ENCODE results near the gene LHX6. TPM values are rescaled to one million over a fixed set of nuclear protein-coding genes. Genes with fewer than 3 reads are reported as not detected.

The LHX6 gene
- total RNA-seq, 4 donors from 2014 or later: 0.53 to 4.6 (median 0.95) TPM; not detected in 1

DNA sequence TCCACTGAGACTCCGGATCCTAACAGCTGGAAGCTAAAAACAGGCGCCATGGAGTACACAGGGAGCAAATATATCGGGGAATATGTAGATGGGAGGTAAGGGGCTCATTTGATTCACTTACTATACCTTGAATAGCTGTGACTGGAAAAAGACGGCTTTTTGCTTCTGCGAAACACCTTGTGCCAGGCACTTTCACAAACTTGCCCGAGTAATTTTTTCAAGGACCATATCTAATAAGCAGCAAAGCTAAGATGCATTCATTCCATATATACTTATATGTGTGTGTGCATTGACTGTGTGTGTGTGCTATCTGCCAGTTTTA lies 68.9 kb downstream of the LHX6 start:
- no peaks in the 10 kb centered on the region for H3K36me3 ChIP-seq
- 25 to 30% methylated on average over 5 to 6 of the region's 6 CpGs for WGBS, 2 donors
- H3K27ac ChIP-seq: no peak overlapping the region
- no peaks in the 10 kb centered on the region for H3K9me3 ChIP-seq
- intact Hi-C loops (cut with DNase I): no loop called here
- H3K4me3 ChIP-seq: peak overlapping the region; percentile 86 to 96 (median 90)
- no peaks in the 10 kb centered on the region for H3K27me3 ChIP-seq
- H3K4me1 ChIP-seq: peaks cover 0 to 43% (median 28%) of the 10 kb centered on the region in 3 donors
- DNase-seq: no peak
- TF ChIP-seq CTCF (IDR thresholded peaks at IDR 0.05) (no peak), POLR2A (IDR thresholded peaks at IDR 0.05) (no peak)

GRCh38 chr9:122159026-122159924 lies 69.5 kb downstream of the LHX6 start, which contains the start of the genes MORN5 and NDUFA8:
TSS of gene MORN5 (plus strand) at chr9:122159908. CDS start at chr9:122159973, 65 bp downstream.
TSS of gene NDUFA8 (minus strand) at chr9:122159779. CDS start at chr9:122159677, 102 bp downstream.
- 1 to 2% methylated on average over 33 to 35 of the region's 56 CpGs for WGBS, 2 donors

DNA sequence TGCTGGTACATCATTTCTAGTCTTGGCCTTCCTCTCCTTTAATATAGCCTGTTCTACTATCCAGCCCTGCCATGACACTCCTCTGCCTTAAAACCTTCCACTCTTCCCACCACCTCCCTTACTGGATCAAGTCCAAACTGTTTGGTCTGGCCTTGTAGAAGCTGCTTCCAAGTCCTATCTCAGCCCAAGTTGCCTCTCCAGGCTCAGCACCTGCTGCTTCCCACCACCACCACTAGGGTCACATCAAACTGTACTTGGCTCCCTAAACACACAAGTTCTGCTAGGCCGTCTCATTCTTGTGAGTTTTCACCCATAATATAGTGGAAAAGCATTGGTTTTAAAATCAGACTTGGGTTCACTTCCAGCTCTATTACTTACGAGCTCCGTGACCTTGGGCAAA lies 70.6 kb downstream of the LHX6 start:
- peaks cover 0 to 48% (median 28%) of the 10 kb centered on the region in 3 donors for H3K4me1 ChIP-seq
- H3K9me3 ChIP-seq: no peaks in the 10 kb centered on the region
- no peak for DNase-seq
- no peaks in the 10 kb centered on the region for H3K27me3 ChIP-seq
- H3K36me3 ChIP-seq: no peaks in the 10 kb centered on the region
- 79 to 82% methylated on average over 3 of the region's 3 CpGs for WGBS, 2 donors
- TF ChIP-seq CTCF (IDR thresholded peaks at IDR 0.05) (peak in 5 of 6 experiments; percentile 17 to 55 (median 40)), POLR2A (IDR thresholded peaks at IDR 0.05) (no peak)
- H3K4me3 ChIP-seq: no peak overlapping the region
- intact Hi-C loops (cut with DNase I): no loop called here
- H3K27ac ChIP-seq: no peak overlapping the region

More at GRCh38 chr9:122159026-122159924, 69.5 kb downstream of the LHX6 start, which contains the start of the genes MORN5 and NDUFA8:
- Histone ChIP-seq H3K9me3 (no peaks in the 10 kb centered on the region), H3K36me3 (no peaks in the 10 kb centered on the region), H3K4me3 (peak within 1 kb of the TSS; percentile 86 to 96 (median 90)), H3K27ac (peak within 1 kb of the TSS; percentile 90 to 95 (median 92)), H3K27me3 (no peaks in the 10 kb centered on the region), H3K4me1 (peaks cover 0 to 46% (median 28%) of the 10 kb centered on the region in 3 donors)
- intact Hi-C loops (cut with DNase I): no loop called here
- peak in 3 of 4 donors; percentile 45 to 74 (median 67) for TF ChIP-seq POLR2A (IDR thresholded peaks at IDR 0.05)
- TF ChIP-seq CTCF (IDR thresholded peaks at IDR 0.05): peak in 4 of 6 experiments; percentile 23 to 33 (median 30)
- DNase-seq: peak; percentile 64

DNA sequence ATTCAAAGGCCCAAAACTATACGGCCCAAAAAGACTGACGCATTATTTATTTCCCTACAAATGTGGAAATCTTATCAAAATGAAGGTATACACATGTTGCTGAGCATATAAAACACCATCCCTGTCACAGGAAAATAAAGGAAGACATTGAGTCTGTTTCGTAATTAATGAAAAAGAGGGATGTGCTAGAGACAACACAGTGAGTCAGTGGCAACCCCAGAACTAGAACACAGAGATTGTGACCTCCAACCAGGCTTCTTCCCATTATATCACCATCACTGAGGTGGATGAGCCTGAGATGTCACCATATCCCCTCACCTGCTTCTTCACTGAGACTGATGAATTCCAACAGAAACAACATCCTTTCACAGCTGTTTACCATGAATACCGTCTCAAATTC lies 73.0 kb downstream of the LHX6 start:
- TF ChIP-seq POLR2A (IDR thresholded peaks at IDR 0.05): no peak
- no peak for TF ChIP-seq CTCF (IDR thresholded peaks at IDR 0.05)
- intact Hi-C loops (cut with DNase I): no loop called here
- H3K27ac ChIP-seq: no peak overlapping the region
- 71 to 77% methylated on average over 4 of the region's 4 CpGs for WGBS, 2 donors
- peaks cover 0 to 22% (median 4%) of the 10 kb centered on the region in 3 donors for H3K36me3 ChIP-seq
- DNase-seq: no peak
- H3K27me3 ChIP-seq: no peaks in the 10 kb centered on the region
- H3K9me3 ChIP-seq: no peaks in the 10 kb centered on the region
- peaks cover 0 to 48% (median 28%) of the 10 kb centered on the region in 3 donors for H3K4me1 ChIP-seq
- H3K4me3 ChIP-seq: no peak overlapping the region

Other genes with a start within 250 kb of the LHX6 start
- gene TTLL11, start 135.6 kb downstream of the LHX6 start, total RNA-seq: 10 to 100 TPM in 2 of 4 donors, 1 to 10 TPM in 2; 3.2 to 11.8 (median 9.0) TPM
- 10 to 100 TPM; 40.6 to 48.0 (median 45.7) TPM for gene NDUFA8, start 69.2 kb downstream of the LHX6 start, total RNA-seq
- not detected for gene MORN5, start 69.0 kb downstream of the LHX6 start, total RNA-seq
- gene RBM18, start 35.9 kb upstream of the LHX6 start, total RNA-seq: 10 to 100 TPM in 1 of 4 donors, 1 to 10 TPM in 3; 2.5 to 16.9 (median 8.2) TPM
- gene MRRF, start 35.9 kb upstream of the LHX6 start, total RNA-seq: 10 to 100 TPM; 23.9 to 48.6 (median 40.4) TPM
- 10 to 100 TPM; 15.6 to 36.1 (median 30.3) TPM for gene PTGS1, start 142.1 kb upstream of the LHX6 start, total RNA-seq
- gene OR1J1, start 249.0 kb upstream of the LHX6 start, total RNA-seq: not detected